ENCODE data around the gene PRDM16.

The PRDM16 gene

DNA sequence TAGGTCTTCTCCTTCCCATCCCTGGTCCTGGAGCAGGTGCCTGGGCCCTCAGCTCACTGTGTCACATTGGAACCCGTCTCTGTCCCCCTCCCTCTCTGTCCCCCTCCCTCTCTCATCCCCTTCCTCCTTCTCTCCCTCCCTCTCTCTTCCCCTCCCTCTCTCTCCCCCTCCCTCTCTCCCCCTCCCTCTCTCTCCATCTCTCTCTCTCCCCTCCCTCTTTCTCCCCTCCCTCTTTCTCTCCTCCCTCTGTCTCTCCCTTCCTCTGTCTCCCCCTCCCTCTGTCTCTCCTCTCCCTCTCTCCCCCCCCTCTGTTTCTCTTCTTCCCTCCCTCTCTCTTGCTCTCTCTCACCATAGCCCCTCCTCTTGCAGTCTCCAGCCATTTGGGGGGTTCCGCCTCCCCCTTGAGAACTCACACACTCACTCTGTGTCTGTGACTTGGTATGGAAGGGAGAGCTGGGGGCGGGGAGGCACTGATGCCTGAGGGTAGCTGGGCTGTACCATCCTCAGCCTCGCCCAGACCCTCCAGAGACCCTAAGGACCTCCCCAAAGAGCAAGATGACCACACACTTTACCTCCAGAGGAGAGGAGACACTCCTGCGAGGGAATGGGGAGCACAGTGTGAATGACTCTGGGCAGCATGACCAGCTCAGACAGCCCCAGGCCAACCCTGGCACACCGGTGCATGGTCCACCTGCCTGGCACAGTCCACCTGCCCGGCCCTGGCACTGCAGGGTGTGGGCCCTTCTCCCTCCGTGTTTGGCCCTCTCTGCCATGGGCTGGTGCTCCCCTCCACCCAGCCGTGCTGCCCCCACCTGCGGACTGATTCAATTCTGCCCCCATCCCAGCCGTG, 282.7 kb downstream of the PRDM16 start:
- DNase-seq: no peak

DNA sequence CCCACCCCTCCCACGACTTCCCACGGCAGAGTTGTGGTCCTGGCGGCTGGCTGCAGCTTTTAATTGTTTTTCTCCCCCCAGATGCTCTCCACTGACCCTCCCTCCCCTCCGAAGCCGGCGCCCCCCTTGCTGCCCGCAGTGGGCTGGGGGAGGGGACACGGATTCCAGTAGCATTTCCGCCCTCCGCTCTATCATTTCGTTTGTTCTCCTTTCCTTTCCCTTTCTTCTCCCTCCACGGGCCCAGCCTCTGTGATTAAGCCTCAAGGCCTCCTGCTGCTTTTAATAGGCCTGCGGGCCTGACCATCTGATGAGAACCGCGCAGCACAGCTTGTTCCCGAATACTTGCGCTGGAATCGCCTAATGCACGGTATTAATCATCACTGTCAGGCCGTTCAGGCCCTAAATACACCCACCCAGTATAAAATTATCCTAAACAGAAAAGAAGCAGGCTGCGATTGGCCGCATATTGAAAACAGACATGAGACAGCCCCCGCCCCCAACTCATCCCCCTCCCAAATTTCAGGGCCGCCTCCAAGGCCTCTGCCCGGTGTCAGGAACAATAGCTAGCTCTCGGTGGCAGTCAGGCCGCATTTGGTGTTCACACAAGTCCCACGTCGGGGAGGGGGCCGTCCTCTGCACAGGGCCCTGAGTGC, 283.4 kb downstream of the PRDM16 start:
- no peak for DNase-seq

DNA sequence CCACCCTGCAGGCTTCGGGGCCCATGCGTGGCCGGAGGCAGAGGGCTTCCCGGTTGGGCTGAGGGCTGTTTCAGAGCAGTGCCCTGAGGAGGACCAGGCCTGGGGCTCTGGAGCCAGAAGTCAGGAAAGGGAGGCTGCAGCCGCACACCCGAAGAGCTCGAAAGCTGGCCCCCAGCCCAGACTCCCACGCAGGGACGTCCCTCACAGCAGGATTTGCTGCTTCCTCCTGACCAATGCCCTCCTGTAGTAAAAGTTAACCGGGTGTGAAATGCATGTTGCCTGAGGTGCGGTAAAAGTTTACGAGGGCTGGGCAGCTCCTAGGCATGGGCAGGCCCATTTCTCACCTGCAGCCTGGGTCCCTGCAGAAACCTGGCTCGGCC, 283.9 kb downstream of the PRDM16 start:
- no peak for DNase-seq

DNA sequence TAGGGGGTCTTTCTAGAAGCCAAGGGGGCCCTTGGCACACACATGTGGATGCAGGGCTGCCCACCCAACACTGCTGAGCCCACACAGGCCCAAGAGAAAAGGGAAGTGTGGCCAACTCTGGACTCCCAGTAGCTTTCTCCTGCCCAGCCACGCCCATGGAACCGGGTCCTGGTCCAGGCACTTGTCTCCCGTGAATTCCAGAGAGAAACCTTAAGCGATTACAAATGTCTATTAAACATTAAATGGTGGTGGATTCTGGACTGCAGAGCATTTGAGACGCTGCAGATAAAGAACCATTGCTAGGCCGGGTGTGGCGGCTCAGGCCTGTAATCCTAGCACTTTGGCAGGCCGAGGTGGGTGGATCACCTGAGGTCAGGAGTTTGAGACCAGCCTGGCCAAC, 284.9 kb downstream of the PRDM16 start:
- DNase-seq: no peak

DNA sequence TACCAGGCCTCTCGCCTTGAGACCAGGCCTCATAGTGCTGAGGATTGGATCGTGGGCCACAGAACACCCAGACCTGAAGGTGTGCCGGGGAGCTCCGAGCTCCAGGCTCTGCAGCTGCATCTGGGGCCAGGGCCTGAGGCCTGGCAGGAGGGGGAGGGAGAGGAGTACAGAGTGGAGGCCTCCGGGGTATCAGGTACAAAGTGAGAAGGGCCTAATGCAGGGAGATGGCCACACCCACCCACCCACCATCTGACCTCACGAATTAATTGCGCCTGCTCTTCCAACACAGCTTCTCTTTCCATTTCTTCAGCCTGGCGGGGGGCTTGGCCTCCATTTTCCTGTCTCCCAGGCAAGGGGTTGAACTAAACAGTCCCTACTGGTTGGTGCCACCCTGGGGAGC, 286.1 kb downstream of the PRDM16 start:
- DNase-seq: no peak

DNA sequence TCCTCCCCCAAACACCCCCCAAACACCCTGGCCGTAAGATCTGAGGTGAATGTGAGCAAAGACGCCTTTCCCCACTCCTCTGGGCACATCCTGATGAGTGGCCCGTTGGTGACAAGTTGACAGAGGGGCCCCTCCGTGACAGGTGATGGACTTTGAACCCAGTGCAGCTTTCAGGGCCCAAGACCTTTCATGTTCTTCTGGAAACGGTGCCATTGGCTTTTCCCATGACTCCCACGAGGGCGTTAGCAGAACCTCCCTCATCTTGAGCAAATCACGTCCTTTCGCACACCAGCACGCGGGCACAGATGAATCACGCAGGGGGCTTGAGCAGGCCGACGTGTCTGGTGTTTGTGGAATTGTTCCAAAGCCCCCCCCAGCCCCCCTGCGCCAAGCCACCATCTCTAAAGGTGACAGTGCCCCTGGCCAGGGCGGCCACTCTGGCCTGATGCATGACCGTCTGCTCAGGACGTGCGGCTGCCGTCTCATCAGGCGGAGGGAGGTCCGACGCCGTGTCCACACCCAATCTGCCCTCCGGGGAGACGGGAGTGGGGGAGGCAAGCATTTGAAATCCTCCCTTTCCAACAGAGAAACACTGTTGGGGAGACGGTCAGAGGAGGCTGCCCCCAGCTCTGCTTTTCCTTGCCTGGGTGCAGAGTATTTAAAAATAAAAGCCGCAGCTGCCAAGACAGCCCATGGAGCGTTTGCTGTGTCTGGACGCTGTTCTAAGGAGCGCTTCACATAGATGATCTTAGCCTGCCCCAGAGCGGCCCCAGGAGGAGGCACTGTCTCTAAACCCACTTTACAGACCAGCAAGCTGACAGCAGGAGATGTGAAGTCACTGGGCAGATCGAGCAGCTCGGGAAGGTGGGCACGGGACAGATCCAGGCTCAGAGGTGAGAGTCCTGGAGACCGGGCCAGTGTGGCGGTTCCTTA, 287.2 kb downstream of the PRDM16 start:
- DNase-seq: no peak

DNA sequence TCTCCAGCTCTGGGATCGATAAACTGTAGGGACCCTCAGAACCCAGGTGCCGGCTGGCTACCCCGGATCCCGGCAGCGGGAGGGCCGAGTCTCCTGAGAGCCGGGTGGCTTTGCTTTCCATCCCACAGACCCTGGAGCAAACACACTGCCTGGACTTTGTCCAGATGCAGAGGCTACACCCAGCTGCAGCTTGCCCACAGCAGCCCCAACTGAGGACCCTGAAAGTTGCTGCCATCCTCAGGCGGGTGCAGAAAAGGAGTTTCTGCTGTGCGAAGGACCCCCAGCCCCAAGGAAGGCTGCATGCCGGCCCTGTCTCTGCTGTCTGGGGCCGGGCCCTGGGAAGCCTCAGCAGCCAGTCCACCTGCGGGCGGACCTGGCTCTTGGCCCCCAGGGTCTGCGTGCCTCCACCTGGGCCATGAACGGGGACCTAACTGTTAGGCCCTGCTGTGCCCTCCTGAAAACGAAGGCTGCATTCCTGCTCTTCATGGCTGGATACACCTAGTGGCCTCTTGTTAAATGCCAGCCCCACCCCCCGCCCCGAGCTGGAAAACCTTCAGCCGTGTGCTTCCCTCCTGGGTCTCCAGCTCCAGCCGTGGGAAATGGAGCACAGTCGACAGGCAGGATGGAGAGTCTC, 287.9 kb downstream of the PRDM16 start:
- no peak for DNase-seq

DNA sequence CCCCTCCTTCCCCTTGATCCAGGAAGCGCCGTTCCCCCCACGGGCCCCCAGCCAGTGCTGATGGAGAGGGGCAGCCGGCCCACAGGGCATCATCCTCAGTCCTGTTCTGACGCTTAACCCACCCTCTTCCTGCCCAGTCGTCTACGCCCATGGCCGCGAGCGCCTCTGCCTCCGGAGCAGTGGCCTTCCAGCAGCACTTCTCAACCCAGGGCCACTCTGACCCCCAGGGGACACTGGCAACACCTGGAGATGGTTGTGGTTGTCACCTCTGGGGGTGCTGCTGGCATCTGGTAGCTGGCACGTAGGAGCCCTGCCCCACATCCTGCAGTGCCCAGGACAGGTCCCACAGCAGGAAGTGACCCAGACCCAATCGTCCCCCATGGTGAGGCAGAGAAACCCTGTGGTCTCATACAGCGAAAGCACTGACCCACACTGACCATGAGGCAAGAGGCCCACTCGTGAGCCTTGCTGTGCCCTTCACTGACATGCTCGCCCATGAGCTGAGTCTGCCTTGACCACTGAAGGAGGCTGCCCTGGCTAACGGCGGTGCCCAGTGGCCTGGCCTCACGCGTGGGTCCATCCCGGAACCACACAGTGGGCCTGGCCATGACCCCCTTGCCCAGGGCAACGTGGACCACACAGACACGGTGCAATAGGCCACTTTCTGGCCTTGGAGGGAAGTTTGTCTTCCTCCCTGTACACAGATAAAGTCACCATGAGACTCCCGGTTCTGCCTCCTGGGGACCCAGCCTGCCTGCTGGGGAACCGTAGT, 288.7 kb downstream of the PRDM16 start:
- no peak for DNase-seq

DNA sequence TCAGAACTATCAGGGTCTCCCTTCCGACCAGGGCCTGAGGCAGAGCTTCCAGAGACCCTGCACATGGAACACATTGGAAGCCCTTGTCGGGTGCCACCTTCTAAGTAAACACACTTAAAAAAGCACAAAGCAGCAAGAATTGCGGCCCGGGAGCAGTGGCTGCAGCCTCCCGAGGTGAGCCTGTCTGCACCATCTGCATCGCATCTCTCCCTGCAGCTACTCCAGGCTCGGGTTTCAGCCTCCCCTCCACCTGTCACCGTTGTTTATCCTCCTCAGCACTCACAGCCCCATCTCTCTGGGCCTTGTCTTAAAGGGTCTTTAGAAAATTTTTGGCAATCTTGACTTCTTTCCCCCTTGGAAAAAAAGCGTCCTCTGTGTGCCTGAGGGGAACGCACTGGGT, 290.3 kb downstream of the PRDM16 start:
- no peak for DNase-seq

DNA sequence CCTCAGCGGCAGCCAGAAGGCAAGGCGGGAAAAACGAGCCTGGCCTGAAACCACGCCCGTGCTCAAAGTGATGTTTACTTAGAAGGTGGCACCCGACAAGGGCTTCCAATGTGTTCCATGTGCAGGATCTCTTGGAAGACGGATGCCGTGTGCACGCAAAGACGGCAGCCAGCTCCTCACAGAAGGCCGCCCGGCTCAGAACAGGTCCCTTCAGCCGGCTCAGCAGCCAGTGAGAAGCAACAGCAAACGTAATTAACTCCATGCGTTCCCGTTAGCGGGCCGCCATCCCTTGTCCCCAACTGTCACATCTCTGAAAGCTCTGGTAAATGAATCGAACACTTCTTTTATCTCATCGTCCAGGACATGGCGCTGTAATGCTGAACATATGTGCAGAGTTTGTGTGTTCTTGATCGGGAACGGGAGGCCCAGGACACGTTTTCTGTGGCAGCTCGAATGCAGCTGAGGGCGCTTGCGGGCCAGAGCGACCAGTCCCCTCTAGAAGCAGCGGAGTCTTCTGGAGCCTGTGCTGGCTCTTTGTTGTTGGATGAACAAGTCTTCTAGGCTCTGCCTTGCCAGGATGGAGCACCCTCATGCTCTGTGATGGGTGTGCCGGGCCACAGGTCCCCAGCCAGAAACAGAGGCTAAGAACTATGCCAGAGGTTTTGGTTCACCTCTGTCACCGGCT, 290.9 kb downstream of the PRDM16 start:
- DNase-seq: no peak

DNA sequence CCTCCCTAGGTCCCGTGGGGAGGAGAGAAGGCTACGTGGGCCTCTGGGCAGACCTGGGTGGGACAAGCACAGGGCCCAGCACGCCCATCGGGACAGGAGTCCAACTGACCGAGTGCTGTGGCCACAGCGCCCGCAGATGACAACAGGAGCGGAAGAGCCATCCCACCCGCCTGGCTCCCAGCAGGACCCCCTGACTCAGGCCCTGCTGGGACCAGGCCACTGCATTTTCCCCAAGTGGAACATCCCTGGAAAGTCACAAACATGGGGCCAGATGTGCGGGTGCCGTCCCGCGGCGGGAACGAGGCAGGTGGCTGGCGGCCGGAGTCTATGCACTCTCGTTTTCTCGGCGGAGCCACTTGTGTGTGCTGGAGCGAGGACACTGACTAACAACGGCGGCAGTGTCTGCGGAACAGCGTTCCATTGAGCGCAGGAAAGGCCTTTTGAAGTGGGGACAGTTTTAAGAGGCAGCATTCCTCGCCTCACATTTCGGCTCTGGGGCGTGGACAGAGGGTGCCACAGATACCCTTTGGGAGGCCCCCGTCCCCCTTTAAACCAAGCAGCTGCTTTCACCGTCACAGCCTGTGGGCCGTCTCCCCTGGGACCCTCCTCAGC, 291.7 kb downstream of the PRDM16 start:
- DNase-seq: no peak

DNA sequence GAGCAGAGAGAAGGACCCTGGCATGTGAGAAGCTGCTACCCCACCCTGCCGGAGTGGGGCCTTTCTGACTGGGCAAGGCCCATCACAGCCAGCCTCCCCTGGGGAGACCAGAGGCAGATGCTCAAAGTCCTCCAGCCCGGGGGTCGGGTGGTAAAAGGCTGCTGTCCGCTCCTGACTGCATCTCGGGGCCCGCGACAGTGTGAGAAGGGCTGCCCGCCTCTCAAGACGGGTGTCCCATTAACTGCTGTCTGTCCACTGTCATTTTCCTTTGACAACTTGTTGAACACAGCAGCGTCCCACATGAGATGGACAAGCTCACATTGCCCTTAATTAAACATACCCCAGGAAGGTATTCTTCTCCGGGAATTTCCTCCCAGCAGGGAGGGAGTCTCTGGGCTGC, 294.0 kb downstream of the PRDM16 start:
- no peak for DNase-seq

DNA sequence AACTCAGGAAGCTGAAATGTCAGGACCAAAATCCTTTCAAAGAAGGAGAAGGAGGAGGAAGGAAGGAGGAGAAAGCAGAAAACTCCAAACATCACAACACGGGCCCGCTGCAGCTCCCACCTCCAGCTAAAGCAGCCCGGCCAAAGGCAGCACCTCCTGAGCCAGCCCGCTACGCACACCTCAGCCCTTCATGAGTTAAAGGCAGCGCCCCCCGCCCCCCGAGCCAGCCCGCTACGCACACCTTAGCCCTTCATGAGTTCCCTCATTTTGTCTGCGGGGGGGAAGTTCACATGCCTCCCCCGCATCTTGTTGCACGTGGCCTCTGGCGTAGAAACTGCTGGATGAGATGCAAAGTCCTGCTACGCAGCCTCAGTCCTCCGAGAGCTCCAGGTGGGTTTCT, 294.8 kb downstream of the PRDM16 start:
- DNase-seq: no peak

DNA sequence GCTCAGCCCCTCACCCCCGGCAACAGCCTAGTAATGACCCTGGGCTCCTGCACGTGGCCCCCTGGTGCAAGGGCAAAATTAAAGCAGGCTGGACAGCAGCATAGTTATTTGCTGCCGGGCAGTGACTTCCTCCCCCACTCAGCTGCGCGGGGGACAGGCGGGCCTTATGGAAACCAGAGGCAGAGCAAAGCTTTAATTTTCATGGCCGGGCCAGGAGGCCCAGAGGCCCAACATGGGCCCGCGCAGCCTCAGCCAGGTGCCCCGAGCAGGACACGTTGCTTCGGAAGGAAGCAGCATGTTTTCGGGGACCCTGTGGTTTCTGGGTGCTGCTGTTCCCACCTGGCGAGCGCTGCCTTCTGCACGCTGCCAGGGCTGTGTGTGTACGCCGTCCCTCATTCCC, 295.5 kb downstream of the PRDM16 start:
- no peak for DNase-seq

DNA sequence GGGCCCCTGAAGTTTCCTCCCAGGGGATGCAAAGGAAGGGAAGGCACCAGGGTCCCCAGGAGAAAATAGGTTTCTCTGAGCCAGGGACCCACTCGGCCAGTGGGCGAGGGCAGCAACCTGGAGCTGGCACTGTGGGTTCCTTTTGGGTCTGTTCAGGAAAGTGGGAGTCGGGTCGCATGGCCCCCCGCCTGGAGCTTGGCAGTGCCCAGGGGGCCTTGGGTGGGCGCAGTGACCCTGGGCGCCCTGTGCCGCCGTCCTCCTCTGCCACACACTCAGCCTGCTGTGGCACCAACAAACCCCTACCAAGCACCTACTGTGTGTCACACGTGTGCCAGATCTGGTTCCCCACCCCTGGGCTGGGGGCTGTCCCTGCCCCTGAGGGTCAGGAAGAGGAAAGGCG, 296.0 kb downstream of the PRDM16 start:
- DNase-seq: no peak

DNA sequence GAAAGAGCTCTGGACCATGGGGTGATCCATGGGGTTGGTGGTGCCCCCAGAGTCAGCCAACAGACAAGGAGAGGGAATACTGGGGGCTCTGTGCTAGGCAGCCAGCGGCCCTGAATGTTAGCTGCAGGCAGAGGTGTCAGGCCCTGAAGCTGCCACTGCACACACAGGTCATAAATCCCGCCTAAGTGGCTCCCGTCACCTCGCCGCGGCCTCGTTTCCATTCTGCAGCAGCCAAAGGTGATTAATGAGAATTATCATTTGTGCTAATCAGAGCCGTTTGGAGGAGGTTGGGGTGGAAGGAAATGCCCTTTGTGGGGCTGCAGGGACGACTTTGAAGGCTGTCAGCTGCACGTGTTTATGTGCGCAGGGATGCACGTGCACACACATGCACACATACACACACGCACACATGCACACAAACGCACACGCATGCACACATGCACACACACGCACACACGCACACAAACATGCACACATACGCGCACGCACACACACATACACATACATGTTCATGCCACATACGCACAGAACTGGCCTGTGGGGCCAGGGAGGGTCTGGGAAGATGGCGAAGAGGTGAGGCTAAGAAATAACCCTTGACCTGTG, 296.6 kb downstream of the PRDM16 start:
- DNase-seq: no peak

DNA sequence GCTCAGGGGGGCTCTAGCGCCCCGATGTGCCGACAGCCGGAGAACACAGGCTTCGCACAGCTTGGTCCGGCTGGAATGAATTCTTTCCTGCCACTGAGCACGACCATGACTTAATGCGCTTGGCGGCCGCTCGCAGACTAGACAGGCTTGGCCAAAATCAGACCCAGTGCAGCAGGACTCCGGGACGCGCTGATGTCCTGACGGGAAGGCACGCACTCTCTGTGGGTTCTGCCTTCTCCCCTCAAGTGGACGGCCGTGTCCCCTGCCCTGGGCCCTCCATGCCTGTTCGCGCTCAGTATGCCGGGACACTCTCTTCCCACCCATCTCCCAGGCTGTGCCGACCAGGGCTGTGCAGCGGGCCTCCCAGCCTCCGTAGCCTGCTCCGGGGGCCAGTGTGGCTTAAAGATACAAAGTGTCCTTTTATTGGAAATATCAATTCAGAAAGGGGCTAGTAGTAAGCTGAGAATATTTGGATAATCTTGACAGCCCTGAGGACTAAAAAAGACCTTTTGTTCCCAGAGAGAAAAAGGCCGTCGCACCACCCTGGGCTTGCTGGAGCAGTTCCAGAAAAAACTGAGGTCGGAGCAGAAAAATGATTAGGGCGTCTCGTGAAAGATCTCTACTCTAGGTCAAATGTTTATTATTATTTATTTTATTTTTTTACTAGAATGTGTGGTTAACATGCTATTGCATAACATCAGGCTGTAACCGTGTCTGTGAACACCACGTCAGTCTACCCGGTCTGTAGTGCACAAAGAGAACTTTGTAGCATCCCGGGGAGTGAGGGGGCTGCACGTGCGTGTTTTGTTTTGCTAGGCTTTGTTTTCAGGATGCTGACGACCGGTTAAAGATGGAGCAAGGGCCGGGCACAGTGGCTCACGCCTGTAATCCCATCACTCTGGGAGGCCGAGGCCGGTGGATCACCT, 297.4 kb downstream of the PRDM16 start:
- DNase-seq: no peak

DNA sequence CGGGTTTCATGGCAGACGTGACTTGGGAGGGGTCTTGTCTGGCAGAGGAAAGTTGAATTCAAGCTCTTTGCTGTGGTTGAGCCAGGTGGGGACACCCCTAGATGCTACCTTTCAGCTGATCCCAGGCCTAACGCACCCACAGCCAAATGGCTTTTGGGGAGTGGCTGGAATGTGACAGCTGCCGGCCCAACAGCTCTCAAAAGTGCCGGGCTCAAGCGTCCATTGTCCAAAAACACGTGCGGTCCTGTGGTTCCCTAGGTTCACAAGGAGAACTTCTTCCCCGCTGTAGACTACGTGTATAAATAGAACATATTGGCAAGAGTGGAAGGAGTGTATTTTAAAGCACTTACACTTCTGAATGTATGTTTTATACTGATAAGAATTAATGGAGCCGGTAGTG, 298.4 kb downstream of the PRDM16 start:
- no peak for DNase-seq

DNA sequence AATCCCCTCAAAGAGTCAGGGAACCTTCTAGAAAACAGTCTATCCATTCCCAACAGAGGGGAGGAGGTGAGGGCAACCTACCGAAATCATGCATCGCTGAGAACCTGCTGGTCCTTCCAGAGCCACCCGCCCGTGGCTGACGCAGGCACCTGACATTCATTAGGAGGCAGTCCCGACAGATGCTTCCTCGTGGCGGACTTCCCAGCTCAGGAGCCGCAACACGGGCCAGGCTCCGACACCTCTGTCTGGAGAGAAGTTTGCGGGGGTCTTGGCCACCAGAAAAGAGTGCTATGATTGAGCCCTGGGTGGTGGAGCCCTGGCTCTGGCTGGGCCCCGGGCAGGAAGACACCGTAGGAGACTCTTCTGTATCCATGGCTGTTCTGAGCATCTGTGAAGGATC, 299.1 kb downstream of the PRDM16 start:
- DNase-seq: no peak
